PC-3 (cell line): ENCODE data around the gene ZC3H12C.

ENCODE experiments used
- EZH2 ChIP-seq: fragments of 300-600 bp; sonication (generic); IDR thresholded peaks from one replicate; pipeline ENCODE4 v1.6.1; 2017; ENCODE audit warnings: antibody characterized with exemption, mild to moderate bottlenecking, low read length; ENCODE audit not compliant: unreplicated experiment
- TF ChIP-seq, protein P1 (sequence below): fragments of 300-600 bp; sonication (generic); conservative IDR thresholded peaks from 2 replicates; pipeline ENCODE4 v1.5.1; 2017; ENCODE audit warnings: antibody characterized with exemption, low read depth, mild to moderate bottlenecking, low read length

DNA sequence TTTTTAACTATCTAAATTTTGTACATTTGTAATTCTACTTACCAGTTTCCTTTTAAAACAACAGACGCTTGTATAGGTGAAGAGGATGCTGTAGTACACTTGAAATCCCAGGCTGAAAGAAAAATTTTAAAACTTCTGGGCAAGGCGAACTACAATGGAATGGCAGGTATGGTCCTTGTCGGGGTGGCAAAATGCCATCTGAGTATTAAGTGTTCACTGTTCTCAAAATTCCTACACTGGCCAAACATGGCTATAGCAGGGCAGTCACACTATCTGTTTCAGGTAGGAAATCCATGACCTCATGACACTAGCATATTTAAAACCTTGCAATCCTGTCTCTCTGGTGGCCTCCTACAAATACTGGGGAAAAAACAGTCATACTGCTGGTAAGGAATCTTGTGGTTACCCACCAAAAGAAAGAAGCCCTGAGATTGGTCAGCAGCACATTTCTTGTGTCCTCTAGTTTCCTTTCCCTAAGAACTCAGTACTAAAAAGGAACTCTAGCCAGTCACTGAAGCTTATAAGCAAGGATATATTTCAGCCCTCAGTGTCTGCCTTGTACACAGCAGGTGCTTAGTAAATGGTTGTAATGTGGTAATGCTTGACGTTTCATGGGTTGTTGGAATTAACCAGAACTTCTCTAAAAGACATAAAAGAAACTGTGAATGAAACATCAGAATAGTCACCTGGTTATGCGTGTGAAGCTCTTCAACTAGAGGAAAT is 5.2 kb upstream of the ZC3H12C start:
- TF ChIP-seq, protein P1, sequence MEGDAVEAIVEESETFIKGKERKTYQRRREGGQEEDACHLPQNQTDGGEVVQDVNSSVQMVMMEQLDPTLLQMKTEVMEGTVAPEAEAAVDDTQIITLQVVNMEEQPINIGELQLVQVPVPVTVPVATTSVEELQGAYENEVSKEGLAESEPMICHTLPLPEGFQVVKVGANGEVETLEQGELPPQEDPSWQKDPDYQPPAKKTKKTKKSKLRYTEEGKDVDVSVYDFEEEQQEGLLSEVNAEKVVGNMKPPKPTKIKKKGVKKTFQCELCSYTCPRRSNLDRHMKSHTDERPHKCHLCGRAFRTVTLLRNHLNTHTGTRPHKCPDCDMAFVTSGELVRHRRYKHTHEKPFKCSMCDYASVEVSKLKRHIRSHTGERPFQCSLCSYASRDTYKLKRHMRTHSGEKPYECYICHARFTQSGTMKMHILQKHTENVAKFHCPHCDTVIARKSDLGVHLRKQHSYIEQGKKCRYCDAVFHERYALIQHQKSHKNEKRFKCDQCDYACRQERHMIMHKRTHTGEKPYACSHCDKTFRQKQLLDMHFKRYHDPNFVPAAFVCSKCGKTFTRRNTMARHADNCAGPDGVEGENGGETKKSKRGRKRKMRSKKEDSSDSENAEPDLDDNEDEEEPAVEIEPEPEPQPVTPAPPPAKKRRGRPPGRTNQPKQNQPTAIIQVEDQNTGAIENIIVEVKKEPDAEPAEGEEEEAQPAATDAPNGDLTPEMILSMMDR, result no peak
- no peak for TF ChIP-seq EZH2
